SK-N-SH (cell line): ENCODE measurements around the gene GAMT. TPM values are rescaled to one million over a fixed set of nuclear protein-coding genes. Genes with fewer than 3 reads are reported as not detected.

Experiments used
- CTCF ChIA-PET: fragments of 300-600, 350-600 bp; formaldehyde crosslinking; extraction: SDS; loops from one replicate; lab custom pipeline; 2021; lab: Yijun Ruan, JAX
- POLR2A ChIA-PET: fragments of 350-600 bp; sonication (Branson Sonifier 250); formaldehyde crosslinking; extraction: SDS; loops from one replicate; lab custom pipeline; 2020; ENCODE audit warnings: antibody characterized with exemption, inconsistent platforms; lab: Yijun Ruan, JAX
- DNase-seq: peaks from one replicate; pipeline ENCODE4 v3.0.0; 2012
- H2AFZ ChIP-seq: fragments of 200-600 bp; sonication (generic); 2 replicates; pipeline ENCODE4 v1.8.1; 2016; ENCODE audit warnings: antibody characterized with exemption, mild to moderate bottlenecking, low read depth
- H3F3A ChIP-seq: fragments of 200-600 bp; sonication (generic); replicated peaks from 2 replicates; pipeline ENCODE3; 2016; ENCODE audit warnings: antibody characterized with exemption, mild to moderate bottlenecking; ENCODE audit not compliant: insufficient read depth
- H3K27ac ChIP-seq, 2 experiments: fragments of 200-500 bp in 1 of 2; fragments of 200-600 bp in 1 of 2; sonication (Bioruptor generic) in 1 of 2; sonication (generic), shearing (Covaris generic) in 1 of 2; 2 replicates each; pipeline versions ENCODE4 v1.5.1 to v1.6.1; 2014 to 2016; ENCODE audit warnings: low read depth in 2 of 2, inconsistent platforms in 1 of 2, low read length in 1 of 2, mild to moderate bottlenecking in 1 of 2, mixed read lengths in 1 of 2
- H3K27me3 ChIP-seq: fragments of 200-600 bp; sonication (generic), shearing (Covaris generic); 2 replicates; pipeline ENCODE4 v1.6.1; 2016; ENCODE audit warnings: mixed run types; ENCODE audit not compliant: insufficient read depth
- H3K36me3 ChIP-seq, 2 experiments: fragments of 200-500 bp in 1 of 2; fragments of 200-600 bp in 1 of 2; sonication (Bioruptor generic) in 1 of 2; sonication (generic) in 1 of 2; replicated peaks in 1 of 2; 2 replicates each; pipeline versions ENCODE3 to v1.5.1; 2014 to 2016; ENCODE audit warnings: low read length in 1 of 2, mild to moderate bottlenecking in 1 of 2; ENCODE audit not compliant: insufficient read depth in 2 of 2, control insufficient read depth in 1 of 2
- H3K4me1 ChIP-seq, 2 experiments: fragments of 200-500 bp in 1 of 2; fragments of 200-600 bp in 1 of 2; sonication (Bioruptor generic) in 1 of 2; sonication (generic), shearing (Covaris generic) in 1 of 2; 2 replicates each; pipeline versions ENCODE4 v1.5.1 to v1.6.1; 2014 to 2016; ENCODE audit warnings: low read depth in 1 of 2, low read length in 1 of 2, mixed run types in 1 of 2; ENCODE audit not compliant: insufficient read depth in 2 of 2, control insufficient read depth in 1 of 2
- H3K4me2 ChIP-seq: fragments of 200-600 bp; sonication (generic), shearing (Covaris generic); 2 replicates; pipeline ENCODE4 v1.6.1; 2017; ENCODE audit warnings: mixed run types
- H3K4me3 ChIP-seq, 2 experiments: fragments of 200-500 bp in 1 of 2; fragments of 200-600 bp in 1 of 2; sonication (Bioruptor generic) in 1 of 2; sonication (generic), shearing (Covaris generic) in 1 of 2; 2 replicates each; pipeline versions ENCODE4 v1.5.1 to v1.8.1; 2014 to 2016; ENCODE audit warnings: low read depth in 2 of 2, inconsistent platforms in 1 of 2, low read length in 1 of 2, mild to moderate bottlenecking in 1 of 2, mixed read lengths in 1 of 2, moderate library complexity in 1 of 2
- H3K79me2 ChIP-seq: fragments of 200-600 bp; sonication (generic); 2 replicates; pipeline ENCODE4 v1.8.1; 2017; ENCODE audit warnings: mild to moderate bottlenecking; ENCODE audit not compliant: insufficient read depth
- H3K9ac ChIP-seq: fragments of 200-600 bp; sonication (generic); 2 replicates; pipeline ENCODE4 v1.6.1; 2017; ENCODE audit warnings: mixed run types
- H3K9me2 ChIP-seq: fragments of 200-600 bp; sonication (generic); 2 replicates; pipeline ENCODE4 v1.6.1; 2017; ENCODE audit warnings: mixed run types
- H3K9me3 ChIP-seq: fragments of 200-600 bp; sonication (generic); 2 replicates; pipeline ENCODE4 v1.6.1; 2017; ENCODE audit warnings: mixed run types, mild to moderate bottlenecking, moderate library complexity
- H4K20me1 ChIP-seq: fragments of 200-600 bp; sonication (generic); 2 replicates; pipeline ENCODE4 v1.6.1; 2017; ENCODE audit warnings: mild to moderate bottlenecking, mixed run types; ENCODE audit not compliant: insufficient read depth
- FOSL2 ChIP-seq: IDR thresholded peaks from 2 replicates; pipeline ENCODE4 v1.4.0; 2012; ENCODE audit warnings: low read depth, mild to moderate bottlenecking, moderate library complexity, borderline replicate concordance
- MEF2A ChIP-seq: IDR thresholded peaks from 2 replicates; pipeline ENCODE4 v1.4.0; 2012; ENCODE audit warnings: low read depth, borderline replicate concordance
- MXI1 ChIP-seq: IDR thresholded peaks from 2 replicates; pipeline ENCODE4 v1.6.1; 2012; ENCODE audit warnings: mild to moderate bottlenecking, low read depth, low read length, improper control_type of control experiment
- NFIC ChIP-seq: IDR thresholded peaks from 2 replicates; pipeline ENCODE4 v1.4.0; 2012; ENCODE audit warnings: borderline replicate concordance
- NRF1 ChIP-seq: IDR thresholded peaks from 2 replicates; pipeline ENCODE4 v1.6.1; 2012; ENCODE audit warnings: low read depth, mild to moderate bottlenecking, low read length
- RAD21 ChIP-seq: IDR thresholded peaks from 2 replicates; pipeline ENCODE4 v1.6.1; 2012; ENCODE audit warnings: mild to moderate bottlenecking, low read length
- RXRA ChIP-seq: IDR thresholded peaks from 2 replicates; pipeline ENCODE4 v1.4.0; 2012; ENCODE audit warnings: low read depth, mild to moderate bottlenecking, borderline replicate concordance
- SIN3A ChIP-seq: IDR thresholded peaks from 2 replicates; pipeline ENCODE4 v1.6.1; 2012; ENCODE audit warnings: low read depth, mild to moderate bottlenecking, low read length, moderate library complexity, borderline replicate concordance
- TAF1 ChIP-seq: IDR thresholded peaks from 2 replicates; pipeline ENCODE4 v1.6.1; 2012; ENCODE audit warnings: low read depth, mild to moderate bottlenecking, low read length, moderate library complexity, borderline replicate concordance
- TEAD4 ChIP-seq: IDR thresholded peaks from 2 replicates; pipeline ENCODE4 v1.4.0; 2012; ENCODE audit warnings: mild to moderate bottlenecking, borderline replicate concordance; ENCODE audit not compliant: insufficient read depth
- YY1 ChIP-seq: IDR thresholded peaks from 2 replicates; pipeline ENCODE4 v1.4.0; 2012; ENCODE audit warnings: low read depth, mild to moderate bottlenecking
- WGBS: methylation state at CpG from one replicate; pipeline ENCODE4 v1.1.6; 2017; ENCODE audit warnings: low lambda C conversion rate; 5-methylcytosine and 5-hydroxymethylcytosine counted together
- polyA plus RNA-seq, 3 experiments: library from polyadenylated mRNA; depleted of rRNA; stranded (reverse); fragments of >200 nt; gene quantifications; 2 replicates each; pipeline ENCODE4 v1.2.3, GENCODE V29; 2012
- TF ChIP-seq, protein P1 (sequence below): IDR thresholded peaks from 2 replicates; pipeline ENCODE4 v1.4.0; 2012; ENCODE audit warnings: low read depth, borderline replicate concordance
- TF ChIP-seq, protein P2 (sequence below): fragments of 150-350 bp; IDR thresholded peaks from 2 replicates; pipeline ENCODE4 v1.6.1; 2017; ENCODE audit warnings: antibody characterized with exemption, low read length, low read depth, borderline replicate concordance
- TF ChIP-seq, protein P3 (sequence below): IDR thresholded peaks from 2 replicates; pipeline ENCODE4 v1.4.0; 2012; ENCODE audit warnings: low read depth, borderline replicate concordance
- TF ChIP-seq, protein P4 (sequence below): fragments of 200-600 bp; sonication (generic); IDR thresholded peaks from 2 replicates; pipeline ENCODE4 v1.6.1; 2017; ENCODE audit warnings: antibody characterized with exemption, mild to moderate bottlenecking, moderate library complexity

Gene GAMT
- polyA plus RNA-seq, 1 of the 3 experiments (the other 2 are of a cell fraction), result 85.3 TPM

DNA sequence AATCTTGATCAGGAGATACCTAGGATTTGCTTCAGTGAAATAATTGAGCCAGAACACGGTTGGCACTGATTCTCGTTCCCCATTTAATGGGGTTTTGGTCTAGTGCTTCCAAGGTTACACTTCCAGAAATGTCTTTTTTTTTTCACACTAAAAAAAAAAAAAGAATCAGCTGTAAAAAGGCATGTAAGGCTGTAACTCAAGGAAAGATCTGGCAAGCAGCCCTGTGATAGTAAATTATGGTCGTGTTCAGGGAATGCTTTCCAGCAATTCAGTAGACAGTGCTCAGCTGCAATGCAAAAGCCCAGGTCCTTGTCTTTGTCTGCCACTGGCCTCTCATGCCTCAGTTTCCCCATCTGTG lies 44.9 kb downstream of the GAMT start:
- H3K27ac ChIP-seq, result peak overlapping the region in 1 of 2 experiments; percentile 81; a peak in 1 of 4 replicates

More for the DNA sequence above, 44.9 kb downstream of the GAMT start:
- peaks cover 25 to 35% of the 10 kb centered on the region in 2 experiments for H3K36me3 ChIP-seq
- H2AFZ ChIP-seq, result no peak overlapping the region
- H4K20me1 ChIP-seq, result no peaks in the 10 kb centered on the region
- ChIA-PET POLR2A (no interaction called here), CTCF (interaction anchor here (0.9 to 2.5 kb wide), 3 partner anchors 14 to 90 kb away, joined by 3 to 15 read pairs (median 5); no protein-coding TSS in a partner anchor)
- H3K9me2 ChIP-seq, result no peaks in the 10 kb centered on the region
- peaks cover 33% of the 10 kb centered on the region for H3F3A ChIP-seq
- H3K9me3 ChIP-seq, result no peaks in the 10 kb centered on the region
- WGBS, result 50% methylated on average over 3 of the region's 3 CpGs
- DNase-seq, result no peak
- H3K4me1 ChIP-seq, result peaks cover 15 to 37% of the 10 kb centered on the region in 2 experiments
- no peaks in the 10 kb centered on the region for H3K27me3 ChIP-seq
- peak overlapping the region; percentile 62; the same call in 1 of the 2 replicates for H3K9ac ChIP-seq
- H3K4me2 ChIP-seq, result peak overlapping the region; percentile 92
- peak overlapping the region; percentile 65 to 79 for H3K4me3 ChIP-seq
- H3K79me2 ChIP-seq, result peaks cover 14% of the 10 kb centered on the region
- no peak for TF ChIP-seq TEAD4
- no peak for TF ChIP-seq RAD21
- TF ChIP-seq YY1, result no peak
- TF ChIP-seq, protein P1, sequence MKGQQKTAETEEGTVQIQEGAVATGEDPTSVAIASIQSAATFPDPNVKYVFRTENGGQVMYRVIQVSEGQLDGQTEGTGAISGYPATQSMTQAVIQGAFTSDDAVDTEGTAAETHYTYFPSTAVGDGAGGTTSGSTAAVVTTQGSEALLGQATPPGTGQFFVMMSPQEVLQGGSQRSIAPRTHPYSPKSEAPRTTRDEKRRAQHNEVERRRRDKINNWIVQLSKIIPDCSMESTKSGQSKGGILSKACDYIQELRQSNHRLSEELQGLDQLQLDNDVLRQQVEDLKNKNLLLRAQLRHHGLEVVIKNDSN, result no peak
- no peak for TF ChIP-seq MXI1
- TF ChIP-seq, protein P2, sequence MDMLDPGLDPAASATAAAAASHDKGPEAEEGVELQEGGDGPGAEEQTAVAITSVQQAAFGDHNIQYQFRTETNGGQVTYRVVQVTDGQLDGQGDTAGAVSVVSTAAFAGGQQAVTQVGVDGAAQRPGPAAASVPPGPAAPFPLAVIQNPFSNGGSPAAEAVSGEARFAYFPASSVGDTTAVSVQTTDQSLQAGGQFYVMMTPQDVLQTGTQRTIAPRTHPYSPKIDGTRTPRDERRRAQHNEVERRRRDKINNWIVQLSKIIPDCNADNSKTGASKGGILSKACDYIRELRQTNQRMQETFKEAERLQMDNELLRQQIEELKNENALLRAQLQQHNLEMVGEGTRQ, result no peak
- TF ChIP-seq RXRA, result no peak
- no peak for TF ChIP-seq SIN3A
- TF ChIP-seq NFIC, result no peak
- TF ChIP-seq, protein P3, sequence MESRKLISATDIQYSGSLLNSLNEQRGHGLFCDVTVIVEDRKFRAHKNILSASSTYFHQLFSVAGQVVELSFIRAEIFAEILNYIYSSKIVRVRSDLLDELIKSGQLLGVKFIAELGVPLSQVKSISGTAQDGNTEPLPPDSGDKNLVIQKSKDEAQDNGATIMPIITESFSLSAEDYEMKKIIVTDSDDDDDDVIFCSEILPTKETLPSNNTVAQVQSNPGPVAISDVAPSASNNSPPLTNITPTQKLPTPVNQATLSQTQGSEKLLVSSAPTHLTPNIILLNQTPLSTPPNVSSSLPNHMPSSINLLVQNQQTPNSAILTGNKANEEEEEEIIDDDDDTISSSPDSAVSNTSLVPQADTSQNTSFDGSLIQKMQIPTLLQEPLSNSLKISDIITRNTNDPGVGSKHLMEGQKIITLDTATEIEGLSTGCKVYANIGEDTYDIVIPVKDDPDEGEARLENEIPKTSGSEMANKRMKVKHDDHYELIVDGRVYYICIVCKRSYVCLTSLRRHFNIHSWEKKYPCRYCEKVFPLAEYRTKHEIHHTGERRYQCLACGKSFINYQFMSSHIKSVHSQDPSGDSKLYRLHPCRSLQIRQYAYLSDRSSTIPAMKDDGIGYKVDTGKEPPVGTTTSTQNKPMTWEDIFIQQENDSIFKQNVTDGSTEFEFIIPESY, result no peak
- no peak for TF ChIP-seq FOSL2
- no peak for TF ChIP-seq NRF1
- TF ChIP-seq MEF2A, result no peak
- no peak for TF ChIP-seq TAF1
- TF ChIP-seq, protein P4, sequence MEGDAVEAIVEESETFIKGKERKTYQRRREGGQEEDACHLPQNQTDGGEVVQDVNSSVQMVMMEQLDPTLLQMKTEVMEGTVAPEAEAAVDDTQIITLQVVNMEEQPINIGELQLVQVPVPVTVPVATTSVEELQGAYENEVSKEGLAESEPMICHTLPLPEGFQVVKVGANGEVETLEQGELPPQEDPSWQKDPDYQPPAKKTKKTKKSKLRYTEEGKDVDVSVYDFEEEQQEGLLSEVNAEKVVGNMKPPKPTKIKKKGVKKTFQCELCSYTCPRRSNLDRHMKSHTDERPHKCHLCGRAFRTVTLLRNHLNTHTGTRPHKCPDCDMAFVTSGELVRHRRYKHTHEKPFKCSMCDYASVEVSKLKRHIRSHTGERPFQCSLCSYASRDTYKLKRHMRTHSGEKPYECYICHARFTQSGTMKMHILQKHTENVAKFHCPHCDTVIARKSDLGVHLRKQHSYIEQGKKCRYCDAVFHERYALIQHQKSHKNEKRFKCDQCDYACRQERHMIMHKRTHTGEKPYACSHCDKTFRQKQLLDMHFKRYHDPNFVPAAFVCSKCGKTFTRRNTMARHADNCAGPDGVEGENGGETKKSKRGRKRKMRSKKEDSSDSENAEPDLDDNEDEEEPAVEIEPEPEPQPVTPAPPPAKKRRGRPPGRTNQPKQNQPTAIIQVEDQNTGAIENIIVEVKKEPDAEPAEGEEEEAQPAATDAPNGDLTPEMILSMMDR, result no peak
